Calu3 (cell line): ENCODE data around the gene WDR7. TPM values are rescaled to one million over a fixed set of nuclear protein-coding genes. Genes with fewer than 3 reads are reported as not detected.

Experiments used
- BruUV-seq: library from RNA; stranded (reverse); fragments of 400-500 nt; replicated peaks from 2 replicates; lab custom pipeline; 2021; lab: Mats Ljungman, UMichigan
- CTCF ChIA-PET: fragments of 300-600 bp; sonication (Branson Sonifier 250); formaldehyde crosslinking; loops from one replicate; lab custom pipeline; 2022; ENCODE audit warnings: antibody characterized with exemption; lab: Charles Lee
- DNase-seq: peaks from one replicate; pipeline ENCODE4 v3.0.0; 2022
- H3K27ac Mint-ChIP-seq: one replicate; pipeline ENCODE4 v1.8.0; 2022; ENCODE audit warnings: mixed read lengths; ENCODE audit not compliant: unreplicated experiment
- H3K27me3 Mint-ChIP-seq: one replicate; pipeline ENCODE4 v1.8.0; 2022; ENCODE audit warnings: mixed read lengths; ENCODE audit not compliant: unreplicated experiment
- H3K36me3 Mint-ChIP-seq: one replicate; pipeline ENCODE4 v1.8.0; 2022; ENCODE audit warnings: mild to moderate bottlenecking, moderate library complexity, mixed read lengths; ENCODE audit not compliant: insufficient read depth, unreplicated experiment
- H3K4me1 Mint-ChIP-seq: one replicate; pipeline ENCODE4 v1.8.0; 2022; ENCODE audit warnings: mild to moderate bottlenecking, low read depth, mixed read lengths; ENCODE audit not compliant: unreplicated experiment
- H3K4me3 Mint-ChIP-seq: one replicate; pipeline ENCODE4 v1.8.0; 2022; ENCODE audit warnings: mild to moderate bottlenecking, low read depth, moderate library complexity, mixed read lengths; ENCODE audit not compliant: unreplicated experiment
- H3K9me3 Mint-ChIP-seq: one replicate; pipeline ENCODE4 v1.8.0; 2022; ENCODE audit warnings: low read depth, mixed read lengths; ENCODE audit not compliant: unreplicated experiment
- intact Hi-C: fragments of 100-400 bp; cut with micrococcal nuclease; formaldehyde crosslinking; loops from one replicate; pipeline ENCODE4 v1.10.0; 2022; ENCODE audit not compliant: unreplicated experiment
- total RNA-seq: library from RNA; stranded (reverse); gene quantifications from 2 replicates; pipeline ENCODE4 v1.2.3, GENCODE V29; 2022
- TF ChIP-seq, protein P1 (sequence below): fragments of 200-600 bp; IDR thresholded peaks from one replicate; pipeline ENCODE4 v1.8.0; 2022; ENCODE audit warnings: antibody characterized with exemption; ENCODE audit not compliant: unreplicated experiment

WDR7 gene
- total RNA-seq, 1 experiment from 2014 or later: 16.2 TPM

DNA sequence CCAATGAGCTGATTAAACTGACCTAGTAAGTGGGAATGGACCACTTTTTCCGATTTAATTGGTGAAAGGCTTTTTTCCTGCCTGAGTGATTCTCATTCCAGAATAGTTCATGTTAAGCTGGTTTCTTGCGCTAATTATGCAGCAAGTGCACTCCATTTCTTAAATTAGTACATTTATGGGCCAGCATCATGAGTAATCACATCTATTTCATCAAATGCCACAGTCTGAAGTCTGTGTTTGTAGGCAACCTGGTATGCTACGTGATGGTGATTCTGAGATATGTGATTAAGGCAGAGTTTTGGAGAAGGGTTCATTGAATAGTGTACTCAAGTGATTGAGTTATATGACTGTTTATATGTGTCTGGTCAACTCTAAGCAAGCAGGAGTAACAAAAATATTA lies 367.7 kb downstream of the WDR7 start:
- CTCF ChIA-PET: interaction anchor here (0.7 kb wide), 1 partner anchor 318 kb away, joined by 3 read pairs; no protein-coding TSS in a partner anchor
- no peaks in the 10 kb centered on the region for H3K27me3 Mint-ChIP-seq

DNA sequence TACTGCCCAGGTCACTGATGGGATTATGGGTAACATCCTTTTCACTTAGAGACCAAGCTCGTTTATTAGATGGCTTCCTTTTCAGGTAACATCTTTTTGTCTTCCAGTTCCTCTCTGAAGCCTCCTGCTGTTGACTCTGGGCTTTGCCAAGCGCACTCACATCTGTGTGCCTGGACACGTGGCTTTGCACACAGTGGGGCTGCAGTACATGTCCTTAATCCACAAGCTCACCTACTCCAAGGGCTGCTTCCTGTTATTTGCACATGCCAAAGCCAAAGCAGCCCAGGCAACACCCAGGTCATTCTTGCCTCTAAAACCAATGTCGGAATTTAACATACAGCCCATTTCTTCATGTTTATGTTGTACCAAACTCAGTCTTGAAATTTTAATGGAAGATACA lies 371.6 kb downstream of the WDR7 start:
- Mint-ChIP-seq H3K27ac (no peak overlapping the region), H3K4me1 (peaks cover 18% of the 10 kb centered on the region), H3K27me3 (no peaks in the 10 kb centered on the region), H3K4me3 (no peak overlapping the region), H3K36me3 (no peaks in the 10 kb centered on the region), H3K9me3 (no peaks in the 10 kb centered on the region)
- CTCF ChIA-PET: no interaction called here
- TF ChIP-seq, protein P1, sequence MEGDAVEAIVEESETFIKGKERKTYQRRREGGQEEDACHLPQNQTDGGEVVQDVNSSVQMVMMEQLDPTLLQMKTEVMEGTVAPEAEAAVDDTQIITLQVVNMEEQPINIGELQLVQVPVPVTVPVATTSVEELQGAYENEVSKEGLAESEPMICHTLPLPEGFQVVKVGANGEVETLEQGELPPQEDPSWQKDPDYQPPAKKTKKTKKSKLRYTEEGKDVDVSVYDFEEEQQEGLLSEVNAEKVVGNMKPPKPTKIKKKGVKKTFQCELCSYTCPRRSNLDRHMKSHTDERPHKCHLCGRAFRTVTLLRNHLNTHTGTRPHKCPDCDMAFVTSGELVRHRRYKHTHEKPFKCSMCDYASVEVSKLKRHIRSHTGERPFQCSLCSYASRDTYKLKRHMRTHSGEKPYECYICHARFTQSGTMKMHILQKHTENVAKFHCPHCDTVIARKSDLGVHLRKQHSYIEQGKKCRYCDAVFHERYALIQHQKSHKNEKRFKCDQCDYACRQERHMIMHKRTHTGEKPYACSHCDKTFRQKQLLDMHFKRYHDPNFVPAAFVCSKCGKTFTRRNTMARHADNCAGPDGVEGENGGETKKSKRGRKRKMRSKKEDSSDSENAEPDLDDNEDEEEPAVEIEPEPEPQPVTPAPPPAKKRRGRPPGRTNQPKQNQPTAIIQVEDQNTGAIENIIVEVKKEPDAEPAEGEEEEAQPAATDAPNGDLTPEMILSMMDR: no peak
- no peak for DNase-seq
- BruUV-seq: no TSS peak
- intact Hi-C loops: loop anchor here (10.0 kb wide), 1 partner anchor 268 kb away; no protein-coding TSS in a partner anchor

More for the DNA sequence above, 367.7 kb downstream of the WDR7 start:
- TF ChIP-seq, protein P1: no peak
- no peaks in the 10 kb centered on the region for H3K9me3 Mint-ChIP-seq
- no peaks in the 10 kb centered on the region for H3K36me3 Mint-ChIP-seq
- no TSS peak for BruUV-seq
- peaks cover 18% of the 10 kb centered on the region for H3K4me1 Mint-ChIP-seq
- no peak for DNase-seq
- no peak overlapping the region for H3K4me3 Mint-ChIP-seq
- intact Hi-C loops: no loop called here
- no peak overlapping the region for H3K27ac Mint-ChIP-seq

DNA sequence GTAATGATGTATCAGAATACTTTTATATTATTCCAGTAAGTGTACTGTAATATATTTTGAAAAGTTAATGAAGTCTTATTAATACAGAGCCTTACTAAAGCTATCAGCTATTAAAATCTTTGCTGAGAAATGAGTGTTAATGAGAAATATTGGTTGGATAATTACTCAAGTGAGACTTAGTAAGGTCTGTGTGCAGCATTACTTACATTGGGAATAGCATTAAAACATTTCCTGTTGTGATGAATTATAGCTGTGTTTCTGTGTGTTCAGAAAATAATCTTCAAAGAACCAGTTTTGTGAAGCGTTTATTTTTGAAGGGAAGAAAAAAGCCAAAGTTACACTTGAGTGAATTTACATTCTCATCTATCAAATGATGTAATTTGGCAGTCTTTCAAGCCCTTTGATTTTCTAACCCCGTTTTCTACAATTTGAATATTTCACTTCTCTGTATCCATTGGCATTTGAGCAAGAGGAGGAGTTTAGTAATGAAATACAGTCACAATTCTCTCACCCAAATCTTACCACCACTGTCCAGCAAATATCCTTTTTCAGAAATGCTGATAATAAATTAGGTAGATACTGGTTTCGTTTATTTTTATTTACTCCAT lies 372.2 kb downstream of the WDR7 start:
- DNase-seq: no peak
- Mint-ChIP-seq H3K9me3 (no peaks in the 10 kb centered on the region), H3K4me1 (peaks cover 18% of the 10 kb centered on the region), H3K27ac (no peak overlapping the region), H3K27me3 (no peaks in the 10 kb centered on the region), H3K36me3 (no peaks in the 10 kb centered on the region), H3K4me3 (no peak overlapping the region)
- BruUV-seq: no TSS peak
- TF ChIP-seq, protein P1: no peak
- CTCF ChIA-PET: no interaction called here
- intact Hi-C loops: loop anchor here (10.0 kb wide), 1 partner anchor 269 kb away; no protein-coding TSS in a partner anchor

DNA sequence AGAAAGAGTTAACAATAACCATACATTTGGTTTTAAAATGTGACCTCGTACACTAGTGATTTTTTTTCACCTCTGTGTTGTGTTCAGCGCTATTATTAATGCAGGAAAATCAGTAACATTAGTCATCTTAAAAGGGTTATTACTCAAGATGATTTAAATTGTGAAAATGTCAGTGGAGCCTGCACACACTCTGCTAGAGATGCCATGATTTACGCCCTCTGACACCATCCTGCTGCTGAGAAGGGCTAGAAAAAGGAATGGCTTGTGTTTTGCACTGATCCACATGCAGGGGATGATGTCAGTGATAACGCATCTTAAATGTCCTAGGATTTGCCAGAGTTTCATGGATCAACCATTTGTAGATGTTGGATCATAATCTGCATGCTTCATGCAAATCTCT lies 374.4 kb downstream of the WDR7 start:
- peaks cover 11% of the 10 kb centered on the region for H3K4me1 Mint-ChIP-seq
- H3K27me3 Mint-ChIP-seq: no peaks in the 10 kb centered on the region
- no peak overlapping the region for H3K4me3 Mint-ChIP-seq
- no peaks in the 10 kb centered on the region for H3K36me3 Mint-ChIP-seq
- BruUV-seq: no TSS peak
- TF ChIP-seq, protein P1: no peak
- no peak for DNase-seq
- CTCF ChIA-PET: no interaction called here
- H3K9me3 Mint-ChIP-seq: no peaks in the 10 kb centered on the region
- no peak overlapping the region for H3K27ac Mint-ChIP-seq
- intact Hi-C loops: loop anchor here (10.0 kb wide), 1 partner anchor 271 kb away; no protein-coding TSS in a partner anchor
